Measurements from ENCODE around the gene PARVA.

DNA sequence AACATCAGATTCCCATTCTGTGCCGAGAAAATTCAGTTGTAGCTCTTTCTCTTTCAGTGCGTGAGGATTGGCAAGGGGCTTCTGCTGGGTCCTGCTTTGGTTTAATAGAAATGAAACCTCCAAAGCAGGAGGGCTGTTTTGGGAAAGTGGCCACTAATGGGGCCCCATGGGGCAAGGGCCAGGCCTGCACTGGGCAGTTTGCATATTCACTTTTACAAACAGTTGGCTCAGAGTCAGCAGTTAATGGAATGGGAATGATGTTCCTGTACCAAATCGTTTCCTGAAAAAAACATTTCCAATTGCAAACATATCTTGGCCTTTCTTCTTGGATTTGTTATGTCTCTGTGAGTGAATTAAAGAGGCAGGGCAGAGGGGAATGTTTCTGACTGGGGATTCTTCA is 92.1 kb downstream of the PARVA start:
- TF ChIP-seq TAF1 (conservative IDR thresholded peaks at IDR 0.05) (no peak), NR2F2 (IDR thresholded peaks at IDR 0.05) (no peak), GABPA (IDR thresholded peaks at IDR 0.05 in 1 of 2, conservative IDR thresholded peaks at IDR 0.05 in 1 of 2) (no peak), YY1 (IDR thresholded peaks at IDR 0.05) (no peak), RAD21 (IDR thresholded peaks at IDR 0.05) (no peak)
- TF ChIP-seq, protein P1, sequence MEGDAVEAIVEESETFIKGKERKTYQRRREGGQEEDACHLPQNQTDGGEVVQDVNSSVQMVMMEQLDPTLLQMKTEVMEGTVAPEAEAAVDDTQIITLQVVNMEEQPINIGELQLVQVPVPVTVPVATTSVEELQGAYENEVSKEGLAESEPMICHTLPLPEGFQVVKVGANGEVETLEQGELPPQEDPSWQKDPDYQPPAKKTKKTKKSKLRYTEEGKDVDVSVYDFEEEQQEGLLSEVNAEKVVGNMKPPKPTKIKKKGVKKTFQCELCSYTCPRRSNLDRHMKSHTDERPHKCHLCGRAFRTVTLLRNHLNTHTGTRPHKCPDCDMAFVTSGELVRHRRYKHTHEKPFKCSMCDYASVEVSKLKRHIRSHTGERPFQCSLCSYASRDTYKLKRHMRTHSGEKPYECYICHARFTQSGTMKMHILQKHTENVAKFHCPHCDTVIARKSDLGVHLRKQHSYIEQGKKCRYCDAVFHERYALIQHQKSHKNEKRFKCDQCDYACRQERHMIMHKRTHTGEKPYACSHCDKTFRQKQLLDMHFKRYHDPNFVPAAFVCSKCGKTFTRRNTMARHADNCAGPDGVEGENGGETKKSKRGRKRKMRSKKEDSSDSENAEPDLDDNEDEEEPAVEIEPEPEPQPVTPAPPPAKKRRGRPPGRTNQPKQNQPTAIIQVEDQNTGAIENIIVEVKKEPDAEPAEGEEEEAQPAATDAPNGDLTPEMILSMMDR (IDR thresholded peaks at IDR 0.05; ENCODE audit: low read depth, low read length, missing input control) = no peak
- TF ChIP-seq, protein P2, sequence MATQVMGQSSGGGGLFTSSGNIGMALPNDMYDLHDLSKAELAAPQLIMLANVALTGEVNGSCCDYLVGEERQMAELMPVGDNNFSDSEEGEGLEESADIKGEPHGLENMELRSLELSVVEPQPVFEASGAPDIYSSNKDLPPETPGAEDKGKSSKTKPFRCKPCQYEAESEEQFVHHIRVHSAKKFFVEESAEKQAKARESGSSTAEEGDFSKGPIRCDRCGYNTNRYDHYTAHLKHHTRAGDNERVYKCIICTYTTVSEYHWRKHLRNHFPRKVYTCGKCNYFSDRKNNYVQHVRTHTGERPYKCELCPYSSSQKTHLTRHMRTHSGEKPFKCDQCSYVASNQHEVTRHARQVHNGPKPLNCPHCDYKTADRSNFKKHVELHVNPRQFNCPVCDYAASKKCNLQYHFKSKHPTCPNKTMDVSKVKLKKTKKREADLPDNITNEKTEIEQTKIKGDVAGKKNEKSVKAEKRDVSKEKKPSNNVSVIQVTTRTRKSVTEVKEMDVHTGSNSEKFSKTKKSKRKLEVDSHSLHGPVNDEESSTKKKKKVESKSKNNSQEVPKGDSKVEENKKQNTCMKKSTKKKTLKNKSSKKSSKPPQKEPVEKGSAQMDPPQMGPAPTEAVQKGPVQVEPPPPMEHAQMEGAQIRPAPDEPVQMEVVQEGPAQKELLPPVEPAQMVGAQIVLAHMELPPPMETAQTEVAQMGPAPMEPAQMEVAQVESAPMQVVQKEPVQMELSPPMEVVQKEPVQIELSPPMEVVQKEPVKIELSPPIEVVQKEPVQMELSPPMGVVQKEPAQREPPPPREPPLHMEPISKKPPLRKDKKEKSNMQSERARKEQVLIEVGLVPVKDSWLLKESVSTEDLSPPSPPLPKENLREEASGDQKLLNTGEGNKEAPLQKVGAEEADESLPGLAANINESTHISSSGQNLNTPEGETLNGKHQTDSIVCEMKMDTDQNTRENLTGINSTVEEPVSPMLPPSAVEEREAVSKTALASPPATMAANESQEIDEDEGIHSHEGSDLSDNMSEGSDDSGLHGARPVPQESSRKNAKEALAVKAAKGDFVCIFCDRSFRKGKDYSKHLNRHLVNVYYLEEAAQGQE (IDR thresholded peaks at IDR 0.05) = no peak
- TF ChIP-seq, protein P3, sequence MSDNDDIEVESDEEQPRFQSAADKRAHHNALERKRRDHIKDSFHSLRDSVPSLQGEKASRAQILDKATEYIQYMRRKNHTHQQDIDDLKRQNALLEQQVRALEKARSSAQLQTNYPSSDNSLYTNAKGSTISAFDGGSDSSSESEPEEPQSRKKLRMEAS (IDR thresholded peaks at IDR 0.05) = no peak
- TF ChIP-seq, protein P4, sequence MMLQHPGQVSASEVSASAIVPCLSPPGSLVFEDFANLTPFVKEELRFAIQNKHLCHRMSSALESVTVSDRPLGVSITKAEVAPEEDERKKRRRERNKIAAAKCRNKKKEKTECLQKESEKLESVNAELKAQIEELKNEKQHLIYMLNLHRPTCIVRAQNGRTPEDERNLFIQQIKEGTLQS (IDR thresholded peaks at IDR 0.05) = no peak

Measured in liver (tissue), 3 donors.